ENCODE results near the gene PDXK. TPM values are rescaled to one million over a fixed set of nuclear protein-coding genes. Genes with fewer than 3 reads are reported as not detected.

Gene PDXK
- total RNA-seq, 1 experiment from 2014 or later: 175 TPM

GRCh38 chr21:43760391-43760958, 41.5 kb downstream of the PDXK start:
- BruUV-seq (replicated peaks): no TSS peak
- H3K27me3 ChIP-seq (ENCODE audit: insufficient read depth, low read depth): no peaks in the 10 kb centered on the region

GRCh38 chr21:43761886-43762285, 43.0 kb downstream of the PDXK start:
- H3K9me2 ChIP-seq (ENCODE audit: insufficient read depth): no peaks in the 10 kb centered on the region
- H3F3A ChIP-seq (ENCODE audit: insufficient read depth, low read depth): peaks cover 29% of the 10 kb centered on the region
- H3K27ac ChIP-seq: no peak overlapping the region
- intact Hi-C loops (cut with micrococcal nuclease; ENCODE audit: unreplicated experiment): no loop called here
- no peaks in the 10 kb centered on the region for H3K79me2 ChIP-seq (ENCODE audit: low read depth)
- ChIA-PET POLR2A (ENCODE audit: unreplicated experiment) (no interaction called here), CTCF (no interaction called here)
- H4K20me1 ChIP-seq (ENCODE audit: insufficient read depth): no peaks in the 10 kb centered on the region
- no peaks in the 10 kb centered on the region for H3K9me3 ChIP-seq (ENCODE audit: insufficient read depth, low read depth)
- H3K27me3 ChIP-seq (ENCODE audit: insufficient read depth, low read depth): no peaks in the 10 kb centered on the region
- TF ChIP-seq CTCF (conservative IDR thresholded peaks at IDR 0.05) (no peak), EZH2 (IDR thresholded peaks at IDR 0.05; ENCODE audit: low read depth) (no peak)
- H3K4me2 ChIP-seq: no peak overlapping the region
- H3K4me1 ChIP-seq (replicated peaks; ENCODE audit: insufficient read depth): 0 out of 2 replicates have a peak, but pooled peaks cover under 1% of the 10 kb centered on the region
- BruUV-seq (replicated peaks): no TSS peak
- no peaks in the 10 kb centered on the region for H3K36me3 ChIP-seq (ENCODE audit: low read depth)
- DNase-seq: no peak
- H2AFZ ChIP-seq: no peak overlapping the region
- H3K4me3 ChIP-seq: no peak overlapping the region

More at GRCh38 chr21:43760391-43760958, 41.5 kb downstream of the PDXK start:
- intact Hi-C loops (cut with micrococcal nuclease; ENCODE audit: unreplicated experiment): no loop called here
- no peaks in the 10 kb centered on the region for H3K4me1 ChIP-seq (replicated peaks; ENCODE audit: insufficient read depth)
- no peak overlapping the region for H3K27ac ChIP-seq
- no peaks in the 10 kb centered on the region for H4K20me1 ChIP-seq (ENCODE audit: insufficient read depth)
- H3F3A ChIP-seq (ENCODE audit: insufficient read depth, low read depth): peaks cover 22% of the 10 kb centered on the region; the same call in 1 of the 2 replicates
- no peak overlapping the region for H3K4me3 ChIP-seq
- no peaks in the 10 kb centered on the region for H3K36me3 ChIP-seq (ENCODE audit: low read depth)
- H3K9me2 ChIP-seq (ENCODE audit: insufficient read depth): no peaks in the 10 kb centered on the region
- TF ChIP-seq CTCF (conservative IDR thresholded peaks at IDR 0.05) (peak; percentile 28; the same call in 1 of the 2 replicates), EZH2 (IDR thresholded peaks at IDR 0.05; ENCODE audit: low read depth) (no peak)
- H3K9me3 ChIP-seq (ENCODE audit: insufficient read depth, low read depth): no peaks in the 10 kb centered on the region
- no peak for DNase-seq
- no peaks in the 10 kb centered on the region for H3K79me2 ChIP-seq (ENCODE audit: low read depth)
- no peak overlapping the region for H3K4me2 ChIP-seq
- CTCF ChIA-PET: no interaction called here
- POLR2A ChIA-PET (ENCODE audit: unreplicated experiment): no interaction called here
- no peak overlapping the region for H2AFZ ChIP-seq

GRCh38 chr21:43762303-43763128, 43.6 kb downstream of the PDXK start:
- TF ChIP-seq CTCF (conservative IDR thresholded peaks at IDR 0.05) (no peak), EZH2 (IDR thresholded peaks at IDR 0.05; ENCODE audit: low read depth) (no peak)
- Histone ChIP-seq H3K27me3 (ENCODE audit: insufficient read depth, low read depth) (no peaks in the 10 kb centered on the region), H3K4me3 (no peak overlapping the region), H3K9me3 (ENCODE audit: insufficient read depth, low read depth) (no peaks in the 10 kb centered on the region), H3K79me2 (ENCODE audit: low read depth) (no peaks in the 10 kb centered on the region), H3F3A (ENCODE audit: insufficient read depth, low read depth) (peaks cover 33% of the 10 kb centered on the region), H3K9me2 (ENCODE audit: insufficient read depth) (no peaks in the 10 kb centered on the region), H3K4me2 (no peak overlapping the region), H2AFZ (no peak overlapping the region), H4K20me1 (ENCODE audit: insufficient read depth) (no peaks in the 10 kb centered on the region), H3K4me1 (replicated peaks; ENCODE audit: insufficient read depth) (peaks cover 7% of the 10 kb centered on the region), H3K36me3 (ENCODE audit: low read depth) (no peaks in the 10 kb centered on the region), H3K27ac (no peak overlapping the region)
- CTCF ChIA-PET: no interaction called here
- POLR2A ChIA-PET (ENCODE audit: unreplicated experiment): no interaction called here
- BruUV-seq (replicated peaks): no TSS peak
- DNase-seq: peak in 1 of 2 experiments; percentile 44
- intact Hi-C loops (cut with micrococcal nuclease; ENCODE audit: unreplicated experiment): no loop called here

All from PC-9 (cell line).